Thyroid gland (tissue), 4 donors: ENCODE data around the gene DUSP22. TPM values are rescaled to one million over a fixed set of nuclear protein-coding genes. Genes with fewer than 3 reads are reported as not detected.

Experiments
- DNase-seq, 2 donors: peaks; one replicate each; pipeline ENCODE4 v3.0.0-alpha.2; 2019
- H3K27ac ChIP-seq, 3 donors: fragments of 200-600 bp; sonication (generic); 1 replicate in 2 of 3; 2 replicates in 1 of 3; pipeline ENCODE4 v1.5.1; 2016 to 2019; ENCODE audit warnings: mild to moderate bottlenecking in 1 of 3, moderate library complexity in 1 of 3
- H3K27me3 ChIP-seq: fragments of 200-600 bp; sonication (generic); one replicate; pipeline ENCODE4 v1.5.1; 2019
- H3K36me3 ChIP-seq, 2 donors: fragments of 200-600 bp; sonication (generic); one replicate each; pipeline ENCODE4 v1.5.1; 2016 to 2019
- H3K4me1 ChIP-seq, 2 donors: fragments of 200-600 bp; sonication (generic); one replicate each; pipeline ENCODE4 v1.5.1; 2017 to 2019
- H3K4me3 ChIP-seq, 3 donors: fragments of 200-600 bp; sonication (generic); replicated peaks in 1 of 3; 1 replicate in 2 of 3; 2 replicates in 1 of 3; pipeline ENCODE4 v1.5.1; 2016; ENCODE audit warnings: mild to moderate bottlenecking in 1 of 3
- H3K9me3 ChIP-seq: fragments of 200-600 bp; sonication (generic); one replicate; pipeline ENCODE4 v1.5.1; 2017
- POLR2A ChIP-seq, 2 donors: fragments of 450-650 bp; IDR thresholded peaks; one replicate each; pipeline ENCODE4 v1.6.1; 2017; ENCODE audit warnings: antibody characterized with exemption in 2 of 2, mild to moderate bottlenecking in 2 of 2, moderate library complexity in 1 of 2
- whole genome bisulfite sequencing, 2 donors: methylation state at CpG; one replicate each; pipeline ENCODE4 v1.1.5; 2017; 5-methylcytosine and 5-hydroxymethylcytosine counted together
- intact Hi-C: fragments of 100-400 bp; cut with DNase I; formaldehyde crosslinking; loops from one replicate; pipeline ENCODE4 v1.15.1; 2023
- total RNA-seq, 4 donors: library from RNA; depleted of rRNA; stranded (reverse); fragments of >200 nt; gene quantifications; one replicate each; pipeline ENCODE4 v1.2.3, GENCODE V29; 2016
- TF ChIP-seq, protein P1 (sequence below), 6 experiments: fragments of 200-600 bp in 3 of 6; fragments of 450-650 bp in 3 of 6; sonication (generic) in 3 of 6; IDR thresholded peaks; one replicate each; pipeline ENCODE4 v1.5.1; 2016 to 2019; ENCODE audit warnings: antibody characterized with exemption in 6 of 6, mild to moderate bottlenecking in 2 of 6, inconsistent platforms in 1 of 6, moderate library complexity in 1 of 6

The DUSP22 gene
- total RNA-seq, 4 donors from 2014 or later = 40.4 to 68.8 (median 59.4) TPM

DNA sequence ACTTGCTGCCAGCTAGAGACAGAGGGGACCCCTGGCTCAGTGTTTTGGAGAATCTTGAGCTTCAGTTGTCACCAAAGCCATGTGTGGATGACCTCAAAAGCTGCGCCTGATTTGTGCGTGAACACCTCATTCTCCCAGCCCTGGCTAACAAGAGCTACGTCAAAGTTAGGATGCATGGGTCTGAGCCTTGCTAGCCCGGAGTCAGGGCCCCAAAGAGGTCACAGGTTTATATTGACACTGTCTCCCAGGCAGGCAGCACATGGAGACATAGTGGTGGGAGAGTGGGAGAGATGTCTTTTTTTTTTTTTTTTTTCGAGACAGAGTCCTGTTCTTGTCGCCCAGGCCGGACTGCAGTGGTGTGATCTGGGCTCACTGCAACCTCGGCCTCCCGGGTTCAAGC is 36.1 kb upstream of the DUSP22 start:
- TF ChIP-seq, protein P1, sequence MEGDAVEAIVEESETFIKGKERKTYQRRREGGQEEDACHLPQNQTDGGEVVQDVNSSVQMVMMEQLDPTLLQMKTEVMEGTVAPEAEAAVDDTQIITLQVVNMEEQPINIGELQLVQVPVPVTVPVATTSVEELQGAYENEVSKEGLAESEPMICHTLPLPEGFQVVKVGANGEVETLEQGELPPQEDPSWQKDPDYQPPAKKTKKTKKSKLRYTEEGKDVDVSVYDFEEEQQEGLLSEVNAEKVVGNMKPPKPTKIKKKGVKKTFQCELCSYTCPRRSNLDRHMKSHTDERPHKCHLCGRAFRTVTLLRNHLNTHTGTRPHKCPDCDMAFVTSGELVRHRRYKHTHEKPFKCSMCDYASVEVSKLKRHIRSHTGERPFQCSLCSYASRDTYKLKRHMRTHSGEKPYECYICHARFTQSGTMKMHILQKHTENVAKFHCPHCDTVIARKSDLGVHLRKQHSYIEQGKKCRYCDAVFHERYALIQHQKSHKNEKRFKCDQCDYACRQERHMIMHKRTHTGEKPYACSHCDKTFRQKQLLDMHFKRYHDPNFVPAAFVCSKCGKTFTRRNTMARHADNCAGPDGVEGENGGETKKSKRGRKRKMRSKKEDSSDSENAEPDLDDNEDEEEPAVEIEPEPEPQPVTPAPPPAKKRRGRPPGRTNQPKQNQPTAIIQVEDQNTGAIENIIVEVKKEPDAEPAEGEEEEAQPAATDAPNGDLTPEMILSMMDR (IDR thresholded peaks at IDR 0.05) = no peak
- TF ChIP-seq POLR2A (IDR thresholded peaks at IDR 0.05) = no peak
- no peak for DNase-seq
- H3K27me3 ChIP-seq = no peaks in the 10 kb centered on the region
- H3K9me3 ChIP-seq = no peaks in the 10 kb centered on the region
- WGBS, 2 donors = 95 to 98% methylated on average over 9 of the region's 9 CpGs
- intact Hi-C loops = no loop called here
- no peaks in the 10 kb centered on the region for H3K36me3 ChIP-seq
- no peaks in the 10 kb centered on the region for H3K4me1 ChIP-seq
- H3K27ac ChIP-seq = no peak overlapping the region
- no peak overlapping the region for H3K4me3 ChIP-seq

DNA sequence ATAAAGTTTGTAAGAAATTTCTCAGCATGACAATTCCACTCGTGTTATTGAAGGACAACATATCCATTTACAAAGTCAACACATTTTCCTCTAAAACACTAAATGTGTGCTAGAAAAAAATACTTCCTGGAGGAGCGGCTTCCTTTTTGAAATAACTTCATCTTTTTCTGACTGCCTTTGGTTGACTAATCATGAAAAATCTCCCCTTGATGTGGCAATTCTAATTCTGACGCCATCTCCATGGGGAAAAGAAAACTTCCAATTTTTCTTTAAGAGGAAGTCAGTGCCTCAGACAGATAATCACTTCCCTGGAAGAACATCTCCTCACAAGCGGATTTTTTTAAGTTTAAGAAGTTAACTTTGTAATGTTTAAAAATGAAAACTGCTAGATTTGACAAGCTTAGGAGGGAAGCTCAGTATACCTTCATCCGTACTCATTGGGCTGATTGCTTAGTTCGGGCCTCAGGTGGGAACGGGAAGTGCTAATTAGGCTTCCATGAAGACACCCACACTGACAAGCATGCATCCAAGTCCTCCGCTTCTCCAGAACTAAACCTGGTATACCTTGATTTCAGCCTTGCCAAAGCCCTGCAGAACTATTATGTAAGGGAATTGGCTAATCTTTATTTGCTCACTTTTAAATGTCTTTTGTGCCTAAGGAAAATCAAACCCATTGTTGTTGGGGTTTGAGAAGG is 35.1 kb upstream of the DUSP22 start:
- Histone ChIP-seq H3K27me3 (no peaks in the 10 kb centered on the region), H3K9me3 (no peaks in the 10 kb centered on the region), H3K36me3 (no peaks in the 10 kb centered on the region), H3K27ac (no peak overlapping the region), H3K4me1 (no peaks in the 10 kb centered on the region), H3K4me3 (no peak overlapping the region)
- DNase-seq = no peak
- intact Hi-C loops = no loop called here
- WGBS, 2 donors = 62 to 64% methylated on average over 8 of the region's 8 CpGs
- TF ChIP-seq, protein P1 (IDR thresholded peaks at IDR 0.05) = no peak
- no peak for TF ChIP-seq POLR2A (IDR thresholded peaks at IDR 0.05)

DNA sequence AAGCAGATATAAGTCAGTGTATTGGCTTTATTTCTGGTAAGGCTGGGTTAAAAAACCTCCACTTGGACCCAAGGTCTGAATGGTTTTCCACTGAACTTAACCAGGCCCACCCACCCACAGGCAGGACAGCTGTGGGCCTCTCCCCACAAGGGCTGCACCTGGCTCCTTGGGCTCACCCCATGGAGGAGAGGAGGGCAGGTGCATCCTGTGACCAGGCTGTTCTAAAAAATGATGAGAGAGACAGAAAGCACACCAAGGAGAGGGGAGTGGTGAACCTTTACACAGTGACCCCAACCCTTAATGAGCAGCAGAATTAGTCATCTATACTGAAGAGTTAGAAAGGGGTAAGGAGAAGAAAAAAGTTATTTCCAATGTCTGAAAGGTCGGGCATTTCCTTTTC is 34.5 kb upstream of the DUSP22 start:
- 63 to 70% methylated on average over 1 of the region's 1 CpG for WGBS, 2 donors
- H3K4me3 ChIP-seq = no peak overlapping the region
- H3K27ac ChIP-seq = no peak overlapping the region
- intact Hi-C loops = no loop called here
- H3K4me1 ChIP-seq = no peaks in the 10 kb centered on the region
- H3K27me3 ChIP-seq = no peaks in the 10 kb centered on the region
- no peaks in the 10 kb centered on the region for H3K36me3 ChIP-seq
- TF ChIP-seq, protein P1 (IDR thresholded peaks at IDR 0.05) = no peak
- TF ChIP-seq POLR2A (IDR thresholded peaks at IDR 0.05) = no peak
- no peak for DNase-seq
- no peaks in the 10 kb centered on the region for H3K9me3 ChIP-seq

DNA sequence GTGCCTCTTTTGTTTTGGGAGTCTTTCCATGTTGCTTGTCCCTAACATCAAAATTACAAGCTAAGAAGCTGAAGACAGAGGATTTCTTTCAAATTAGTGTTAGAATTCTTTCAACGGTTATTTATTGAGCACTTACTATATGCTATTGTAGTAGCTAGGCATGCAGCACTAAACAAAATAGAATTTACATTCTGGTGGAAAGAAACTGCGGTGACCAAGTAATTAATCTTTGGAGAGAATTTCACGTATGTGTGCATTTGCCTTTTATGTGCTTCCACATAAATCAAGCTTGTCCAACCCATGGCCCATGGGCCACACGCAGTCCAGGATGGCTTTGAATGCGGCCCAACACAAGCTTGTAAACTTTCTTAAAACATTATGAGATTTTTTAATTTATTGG is 33.0 kb upstream of the DUSP22 start:
- no peak overlapping the region for H3K4me3 ChIP-seq
- no peaks in the 10 kb centered on the region for H3K27me3 ChIP-seq
- no peaks in the 10 kb centered on the region for H3K4me1 ChIP-seq
- H3K27ac ChIP-seq = no peak overlapping the region
- 87 to 88% methylated on average over 5 of the region's 5 CpGs for WGBS, 2 donors
- H3K9me3 ChIP-seq = no peaks in the 10 kb centered on the region
- no peak for DNase-seq
- intact Hi-C loops = no loop called here
- TF ChIP-seq POLR2A (IDR thresholded peaks at IDR 0.05) = no peak
- TF ChIP-seq, protein P1 (IDR thresholded peaks at IDR 0.05) = no peak
- no peaks in the 10 kb centered on the region for H3K36me3 ChIP-seq

DNA sequence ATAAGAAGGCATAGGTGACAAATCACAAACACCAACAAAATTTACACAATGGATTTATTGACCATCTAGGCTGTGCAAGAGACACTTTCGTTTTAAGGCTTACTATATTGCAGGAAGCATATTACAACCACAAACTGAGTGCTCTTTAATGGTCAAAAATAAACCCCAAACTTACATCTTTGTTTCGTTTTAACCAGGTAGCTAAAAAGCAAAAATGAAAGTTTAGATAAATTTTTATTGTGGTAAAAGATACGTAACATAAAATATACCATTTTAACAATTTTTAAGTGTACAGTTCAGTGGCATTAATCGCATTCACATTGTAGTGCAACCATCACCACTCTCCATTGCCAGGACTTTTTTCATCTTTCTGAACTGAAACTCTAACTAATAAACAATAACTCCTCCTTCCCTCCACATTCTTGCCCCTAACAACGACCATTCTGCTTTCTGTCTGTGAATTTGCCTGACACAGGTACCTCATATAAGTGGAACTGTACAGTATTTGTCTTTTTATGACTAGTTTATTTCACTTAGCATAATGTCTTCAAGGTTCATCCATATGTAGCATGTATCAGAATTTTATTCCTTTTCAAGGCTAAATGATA is 32.3 kb upstream of the DUSP22 start:
- H3K36me3 ChIP-seq = no peaks in the 10 kb centered on the region
- intact Hi-C loops = no loop called here
- no peak overlapping the region for H3K27ac ChIP-seq
- DNase-seq = no peak
- H3K4me1 ChIP-seq = no peaks in the 10 kb centered on the region
- no peak for TF ChIP-seq POLR2A (IDR thresholded peaks at IDR 0.05)
- TF ChIP-seq, protein P1 (IDR thresholded peaks at IDR 0.05) = no peak
- WGBS, 2 donors = 70 to 73% methylated on average over 5 of the region's 5 CpGs
- H3K9me3 ChIP-seq = no peaks in the 10 kb centered on the region
- no peaks in the 10 kb centered on the region for H3K27me3 ChIP-seq
- H3K4me3 ChIP-seq = no peak overlapping the region
